NCI-H2107 treated with DMSO at 0.1 percent for 48 hours (cell line): Measurements from ENCODE around the gene PLPP6.
"Not testable (repeated sequence)": the region's sequence is repeated elsewhere in the genome, so short reads cannot be mapped to it uniquely, and the experiment has no call there.

ENCODE experiments used
- DNase-seq: peaks from one replicate; lab custom pipeline; 2025; ENCODE audit not compliant: unreplicated experiment; lab: John Stamatoyannopoulos, UW

The PLPP6 gene

DNA sequence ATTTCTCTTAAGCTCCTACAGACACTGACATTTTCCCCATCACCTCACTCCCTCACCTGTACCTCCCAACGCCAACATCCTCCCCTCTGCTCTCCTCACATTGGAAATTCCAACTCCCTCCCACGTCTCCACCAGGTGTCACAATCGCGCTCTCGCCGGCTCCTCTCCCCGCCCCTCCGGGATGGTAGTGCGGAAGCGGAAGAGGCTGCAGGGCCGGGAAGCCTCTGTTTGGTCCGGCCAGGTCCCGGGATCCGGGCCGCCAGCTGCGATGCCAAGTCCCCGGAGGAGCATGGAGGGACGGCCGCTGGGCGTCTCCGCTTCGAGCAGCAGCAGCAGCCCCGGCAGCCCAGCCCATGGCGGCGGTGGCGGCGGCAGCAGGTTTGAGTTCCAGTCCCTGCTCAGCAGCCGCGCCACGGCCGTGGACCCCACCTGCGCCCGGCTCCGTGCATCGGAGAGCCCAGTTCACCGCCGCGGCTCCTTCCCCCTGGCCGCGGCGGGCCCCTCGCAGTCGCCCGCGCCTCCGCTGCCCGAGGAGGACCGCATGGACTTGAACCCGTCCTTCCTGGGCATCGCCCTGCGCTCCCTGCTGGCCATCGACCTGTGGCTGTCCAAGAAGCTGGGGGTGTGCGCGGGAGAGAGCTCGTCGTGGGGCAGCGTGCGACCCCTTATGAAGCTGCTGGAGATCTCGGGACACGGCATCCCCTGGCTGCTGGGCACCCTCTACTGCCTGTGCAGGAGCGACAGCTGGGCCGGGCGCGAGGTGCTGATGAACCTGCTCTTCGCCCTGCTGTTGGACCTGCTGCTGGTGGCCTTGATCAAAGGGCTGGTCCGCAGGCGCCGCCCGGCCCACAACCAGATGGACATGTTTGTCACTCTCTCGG is at the start of gene PLPP6:
TSS of gene PLPP6 (plus strand) at position 187 of the 881 bp plus-strand sequence. CDS start at position 269, 82 bp downstream.
- DNase-seq, result peak; percentile 94

DNA sequence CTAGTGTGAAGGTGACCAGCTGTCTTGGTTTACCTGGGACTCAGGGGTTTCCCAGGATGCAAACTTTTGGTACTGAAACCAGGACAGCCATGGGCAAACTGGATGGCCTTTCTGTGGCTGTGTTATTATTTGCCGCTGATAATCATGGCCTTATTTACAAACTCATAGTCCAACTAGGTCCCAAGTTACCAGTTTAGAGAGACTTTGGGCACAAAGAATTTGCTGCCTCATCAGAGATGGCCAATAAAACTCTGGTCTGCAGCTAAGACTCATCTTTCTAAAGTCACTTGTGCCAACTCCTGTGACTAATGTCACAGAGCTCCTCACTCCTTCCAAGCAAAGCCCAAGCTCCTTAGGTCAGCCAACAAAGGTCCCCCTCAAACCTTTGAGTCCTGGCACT is 47.5 kb upstream of the PLPP6 start:
- no peak for DNase-seq

DNA sequence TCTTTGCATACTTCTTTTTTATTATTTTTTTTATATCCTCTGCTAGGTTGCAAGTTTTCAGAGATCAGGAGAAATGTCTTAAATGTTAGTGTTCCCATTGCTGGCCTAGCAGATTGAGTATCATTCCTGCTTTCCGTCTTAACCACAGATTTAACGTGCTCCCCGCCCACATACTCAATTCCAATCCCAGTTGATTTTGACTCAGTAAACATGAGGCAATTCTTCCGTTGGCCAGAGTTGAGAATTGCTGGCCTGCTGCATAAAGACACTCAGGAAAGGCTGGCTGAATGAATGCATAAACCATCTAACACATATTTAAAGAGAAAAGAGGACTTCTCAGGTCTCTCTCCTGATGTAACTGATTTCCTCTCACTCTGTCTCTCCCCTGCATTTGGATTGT is 46.8 kb upstream of the PLPP6 start:
- no peak for DNase-seq

DNA sequence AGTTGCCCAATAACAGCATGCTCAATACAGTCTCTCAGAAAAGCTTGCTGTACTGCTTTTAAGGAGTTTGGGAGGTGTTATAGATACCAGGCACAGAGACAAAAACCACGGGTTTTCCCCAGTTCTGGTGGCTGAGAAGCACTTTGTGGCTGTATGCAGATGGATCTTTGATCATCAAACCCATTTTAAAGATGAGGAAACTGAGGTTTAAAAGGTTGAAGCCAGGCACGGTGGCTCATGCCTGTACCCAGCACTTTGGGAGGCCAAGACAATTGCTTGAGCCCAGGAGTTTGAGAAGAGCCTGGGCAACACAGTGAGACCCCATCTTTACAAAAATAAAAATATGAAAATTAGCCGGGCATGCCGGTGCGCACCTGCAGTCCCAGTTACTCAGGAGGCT is 46.3 kb upstream of the PLPP6 start:
- no peak for DNase-seq

DNA sequence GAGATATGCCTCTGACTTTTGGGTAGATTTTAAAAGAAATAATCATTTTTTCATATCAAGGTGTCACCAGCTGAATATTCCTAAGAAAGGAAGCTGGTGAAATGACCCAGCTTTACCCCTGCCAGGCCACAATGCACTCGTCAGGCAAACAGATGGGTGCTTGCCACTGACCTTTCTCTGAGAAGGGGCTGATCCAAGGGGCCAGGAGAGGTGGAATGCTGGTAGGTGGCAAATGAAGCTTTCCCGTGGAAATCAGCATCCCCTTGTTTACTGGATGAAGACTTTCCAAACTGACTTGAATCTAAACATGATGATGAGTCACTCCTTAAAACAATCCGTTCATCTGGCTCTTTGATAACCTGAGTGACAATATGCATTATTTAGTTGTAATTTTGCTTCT is 44.3 kb upstream of the PLPP6 start:
- DNase-seq, result no peak

DNA sequence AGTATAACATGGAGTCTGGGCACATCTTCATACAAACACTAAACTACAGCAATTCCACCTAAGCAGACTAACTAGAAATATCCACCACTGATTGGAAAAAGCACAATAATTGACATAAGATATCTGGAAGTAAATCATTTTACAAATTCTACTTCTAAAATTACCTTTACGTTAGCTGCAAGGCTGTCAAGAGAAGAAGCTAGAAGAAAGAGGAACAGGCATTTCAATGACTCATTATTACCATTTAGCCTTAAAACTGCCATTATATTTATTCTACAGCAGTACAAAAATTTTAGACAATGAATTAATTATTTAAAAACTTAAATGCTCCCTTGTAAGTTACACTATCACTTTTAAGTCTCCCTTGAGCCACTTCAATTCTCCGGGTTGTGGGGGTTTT is 43.4 kb upstream of the PLPP6 start:
- DNase-seq, result no peak

DNA sequence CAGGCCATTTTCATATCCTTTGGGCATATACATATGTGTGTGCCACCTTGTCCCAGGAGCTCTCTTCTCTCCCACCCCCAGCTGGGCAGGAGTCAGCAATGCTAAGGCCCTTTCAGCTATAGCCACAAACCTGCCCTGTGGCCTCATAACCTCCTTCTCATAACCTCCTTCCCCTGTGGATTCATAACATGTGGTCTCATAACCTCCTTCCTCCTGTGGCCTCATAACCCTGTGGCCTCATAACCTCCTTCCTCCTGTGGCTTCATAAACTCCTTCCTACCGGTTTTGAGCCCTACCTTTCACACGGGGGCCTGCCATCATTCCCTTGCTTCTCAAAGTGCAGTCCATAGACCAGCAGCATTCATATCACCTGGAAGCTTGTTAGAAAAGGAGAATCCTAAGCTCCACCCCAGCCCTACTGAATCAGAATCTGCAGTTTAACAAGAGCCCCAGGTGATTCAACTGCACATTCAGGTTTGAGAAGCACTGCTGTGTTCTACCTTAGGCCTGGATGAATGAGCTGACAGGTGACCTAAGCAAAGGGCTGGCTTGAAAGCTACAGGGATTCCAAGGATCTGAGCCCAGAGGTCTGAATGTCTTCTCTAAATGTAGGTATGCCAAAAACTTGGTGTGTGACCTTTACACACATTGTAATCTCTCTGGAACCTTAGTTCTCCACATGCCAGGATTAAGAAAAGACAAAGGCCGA is 41.9 kb upstream of the PLPP6 start:
- no peak for DNase-seq

DNA sequence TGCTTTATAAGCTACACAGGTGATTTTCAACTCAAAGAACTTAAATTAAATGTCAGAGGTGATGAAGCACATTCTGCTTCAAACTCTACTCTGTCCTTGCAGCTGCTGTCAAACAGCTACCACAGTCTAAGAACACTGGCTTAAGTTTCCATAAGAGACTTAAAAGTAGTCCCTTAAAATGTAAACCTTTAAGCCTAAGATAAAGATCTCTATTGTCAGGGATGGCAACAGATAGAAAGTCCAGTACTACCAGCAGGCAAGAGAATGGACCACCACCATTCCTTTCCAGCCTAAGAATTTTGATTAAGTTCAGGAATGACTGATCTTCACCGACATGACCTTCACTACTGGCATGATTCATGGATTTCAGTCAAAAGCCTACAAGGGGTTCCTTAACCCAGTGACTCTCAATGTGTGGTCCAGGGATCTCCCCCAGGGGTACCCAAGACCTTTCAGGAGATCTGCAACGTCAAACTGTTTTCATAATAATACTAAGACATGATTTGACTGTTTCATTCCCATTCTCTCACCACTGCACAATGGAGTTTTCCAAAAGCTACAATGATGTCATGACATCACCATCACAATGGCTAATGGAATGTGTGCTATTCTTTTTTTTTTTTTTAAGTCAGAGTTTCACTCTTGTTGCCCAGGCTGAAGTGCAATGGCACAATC is 41.1 kb upstream of the PLPP6 start:
- no peak for DNase-seq

DNA sequence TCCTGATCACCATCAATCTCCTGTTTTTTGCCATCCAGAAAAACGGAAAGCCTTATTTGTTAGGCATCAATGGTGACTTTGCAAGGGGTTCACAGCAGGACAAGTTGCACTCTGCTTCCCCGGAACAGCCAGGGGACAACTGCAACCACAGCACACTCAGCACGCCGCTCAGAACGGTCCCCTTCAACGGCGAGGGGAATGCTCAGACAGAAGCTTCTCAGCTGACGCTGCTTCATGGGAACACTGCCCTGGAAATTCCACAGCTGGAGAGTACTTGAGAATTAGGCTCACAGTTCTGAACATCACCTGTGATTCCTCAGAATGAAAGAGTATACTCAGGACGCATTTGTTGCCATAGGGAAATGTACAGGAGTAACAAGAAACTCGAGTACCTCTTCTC is 40.1 kb upstream of the PLPP6 start:
- DNase-seq, result no peak

DNA sequence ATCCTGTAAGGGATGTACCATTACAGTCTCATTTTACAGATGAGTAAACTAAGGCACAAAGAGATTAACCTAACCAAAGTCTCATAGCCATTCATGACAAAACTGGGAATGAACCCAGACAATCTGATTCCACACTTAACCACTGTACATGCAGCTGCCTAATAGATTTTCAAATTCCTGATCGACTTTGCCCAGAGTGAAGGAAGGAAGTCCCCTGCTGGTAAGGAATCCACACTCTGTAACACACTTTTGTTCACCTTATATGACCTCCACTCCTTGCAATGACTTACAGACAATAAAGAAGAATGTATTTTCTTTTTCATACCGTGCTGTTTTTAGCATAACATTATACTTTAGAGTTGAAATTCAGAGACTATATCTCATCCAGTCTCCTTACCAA is 31.3 kb upstream of the PLPP6 start:
- no peak for DNase-seq

DNA sequence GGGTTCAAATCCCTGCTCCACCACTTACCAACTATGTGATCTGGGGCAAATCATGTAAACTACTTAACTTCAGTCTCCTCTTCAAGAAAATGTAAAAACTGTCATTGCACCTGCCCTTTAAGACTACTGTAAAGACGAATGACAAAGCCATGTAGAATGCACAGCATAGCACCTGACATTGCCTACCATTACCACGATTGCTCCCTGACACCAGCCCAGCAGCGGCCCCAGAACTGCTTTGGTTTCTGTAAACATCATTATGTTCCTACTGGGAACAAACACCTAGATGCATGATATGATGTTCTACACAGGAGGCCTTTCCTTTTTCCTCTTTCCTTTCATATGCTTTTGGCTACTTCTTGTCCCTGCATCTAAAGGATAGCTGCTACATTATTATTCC is 23.1 kb upstream of the PLPP6 start:
- DNase-seq, result no peak

DNA sequence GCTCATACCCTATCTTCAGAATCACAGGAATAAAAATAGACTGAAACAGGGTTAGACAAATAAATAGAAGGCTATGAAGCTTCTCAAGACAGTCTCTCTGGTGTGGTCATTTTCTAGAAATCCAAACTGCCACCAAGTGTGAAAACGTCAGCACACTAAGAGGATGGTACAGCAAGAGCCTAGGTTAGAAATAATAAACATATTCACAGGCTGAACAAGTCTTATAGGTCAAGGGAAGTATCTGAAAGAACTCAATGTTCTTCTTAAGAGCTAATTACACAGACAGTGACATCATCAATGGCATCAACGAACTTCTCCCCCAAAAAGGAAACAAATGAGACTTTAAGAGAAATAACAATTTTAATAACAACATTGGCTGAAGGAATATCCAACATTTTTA is 22.7 kb upstream of the PLPP6 start:
- no peak for DNase-seq

DNA sequence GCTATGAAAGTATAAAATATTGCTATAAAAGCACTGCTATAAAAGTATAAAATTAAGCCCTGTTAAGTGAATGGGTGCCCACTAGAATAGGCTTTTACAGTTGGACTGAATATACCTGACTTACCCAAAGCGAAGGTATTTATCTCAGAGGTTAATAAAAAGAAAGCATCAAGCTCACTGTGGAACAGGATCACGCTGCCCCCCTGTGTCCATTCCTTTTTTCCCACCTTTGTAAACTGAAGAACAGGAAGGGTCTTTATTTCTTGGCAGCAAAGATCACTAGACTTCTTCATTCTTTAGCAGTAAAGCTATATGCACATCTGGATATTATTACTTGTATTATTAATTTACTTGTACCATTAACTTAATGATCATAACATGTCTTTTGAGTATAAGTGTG is 22.1 kb upstream of the PLPP6 start:
- DNase-seq, result peak; percentile 15

DNA sequence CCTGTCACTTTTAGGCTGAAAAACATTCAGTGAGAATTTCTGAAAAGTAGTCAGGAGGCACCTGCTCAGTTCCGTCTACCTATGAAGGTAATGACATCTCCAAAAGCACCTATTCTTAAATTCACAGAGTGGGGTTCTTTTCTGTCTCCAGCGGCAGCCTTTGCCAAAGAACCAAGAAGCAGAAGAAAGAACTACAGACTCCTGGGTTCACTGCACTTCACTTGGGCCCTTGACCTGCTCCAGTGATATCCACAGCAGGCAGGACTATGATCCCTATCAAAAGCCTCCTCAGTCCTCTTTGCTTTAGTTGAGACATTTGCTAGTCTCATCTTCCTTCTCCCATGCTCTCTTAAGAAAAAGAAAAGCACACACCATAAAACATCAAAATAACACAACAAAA is 19.7 kb upstream of the PLPP6 start:
- no peak for DNase-seq

DNA sequence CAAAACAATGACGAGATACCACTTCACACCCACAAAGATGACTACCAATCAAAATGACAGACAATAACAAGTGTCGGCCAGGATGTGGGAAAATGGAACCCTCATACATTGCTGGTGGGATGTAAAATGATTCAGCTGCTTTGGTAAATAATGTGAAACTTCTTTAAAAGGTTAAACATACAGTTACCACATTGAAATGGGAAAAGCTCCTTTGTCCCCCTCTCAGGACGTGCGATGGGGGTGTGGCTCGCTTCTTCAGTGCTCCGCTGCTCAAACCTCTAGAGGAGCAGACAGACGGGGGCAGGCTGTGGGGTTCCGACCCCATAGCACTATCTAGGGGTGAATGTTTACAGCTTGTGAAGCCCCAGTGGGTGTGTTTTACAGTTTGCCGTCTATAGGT is 8.0 kb upstream of the PLPP6 start:
- no peak for DNase-seq

DNA sequence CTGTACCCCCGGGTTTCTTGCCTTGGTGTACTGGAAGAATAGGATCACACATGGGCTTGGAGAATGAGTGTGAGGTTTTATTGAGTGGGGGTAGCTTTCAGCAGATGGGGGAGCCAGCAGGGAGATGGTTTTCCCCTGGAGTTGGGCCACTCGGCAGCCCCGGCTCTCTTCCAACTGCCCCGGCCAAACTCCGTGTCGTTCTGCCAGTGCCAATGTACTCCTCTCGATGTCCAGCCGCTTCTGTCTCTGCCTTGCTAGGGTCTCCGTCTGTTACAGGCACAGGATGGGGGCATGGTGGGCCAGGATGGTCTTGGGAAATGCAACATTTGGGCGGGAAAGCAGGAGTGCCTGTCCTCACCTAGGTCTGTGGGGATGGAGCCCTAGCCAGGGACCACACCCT is 7.6 kb upstream of the PLPP6 start:
- no peak for DNase-seq

DNA sequence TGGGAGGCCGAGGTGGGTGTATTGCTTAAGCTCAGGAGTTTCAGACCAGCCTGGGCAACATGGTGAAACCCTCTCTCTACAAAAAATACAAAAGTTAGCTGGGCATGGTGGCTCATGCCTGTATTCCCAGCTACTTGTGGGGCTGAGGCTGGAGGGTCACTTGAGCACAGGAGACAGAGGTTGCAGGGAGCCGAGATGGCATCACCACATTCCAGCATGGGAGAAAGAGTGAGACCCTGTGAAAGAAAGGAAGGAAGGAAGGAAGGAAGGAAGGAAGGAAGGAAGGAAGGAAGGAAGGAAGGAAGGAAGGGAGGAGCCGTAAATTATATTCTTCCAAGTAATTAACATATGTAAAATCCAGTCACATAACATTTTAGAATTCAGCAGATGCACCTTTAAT is 5.9 kb upstream of the PLPP6 start:
- not testable (repeated sequence) for DNase-seq

DNA sequence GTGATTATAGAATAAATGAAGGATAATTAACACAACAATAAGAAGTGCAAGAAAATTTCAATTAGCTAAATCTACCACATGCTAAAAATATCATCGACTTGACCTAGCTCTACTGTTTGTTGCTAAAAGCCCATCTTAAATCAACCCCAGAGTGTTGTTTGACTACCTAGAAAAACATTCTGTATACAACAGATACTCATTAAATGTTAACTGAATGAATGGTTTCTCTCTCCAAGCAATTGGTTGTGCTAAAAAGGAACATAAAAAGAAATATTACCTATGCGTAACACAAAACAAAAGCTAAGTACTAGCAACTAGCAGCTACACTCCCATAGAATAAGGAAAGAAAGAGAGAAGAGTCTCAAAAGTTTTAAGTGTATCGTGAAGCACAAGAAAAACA is 5.5 kb upstream of the PLPP6 start:
- no peak for DNase-seq

DNA sequence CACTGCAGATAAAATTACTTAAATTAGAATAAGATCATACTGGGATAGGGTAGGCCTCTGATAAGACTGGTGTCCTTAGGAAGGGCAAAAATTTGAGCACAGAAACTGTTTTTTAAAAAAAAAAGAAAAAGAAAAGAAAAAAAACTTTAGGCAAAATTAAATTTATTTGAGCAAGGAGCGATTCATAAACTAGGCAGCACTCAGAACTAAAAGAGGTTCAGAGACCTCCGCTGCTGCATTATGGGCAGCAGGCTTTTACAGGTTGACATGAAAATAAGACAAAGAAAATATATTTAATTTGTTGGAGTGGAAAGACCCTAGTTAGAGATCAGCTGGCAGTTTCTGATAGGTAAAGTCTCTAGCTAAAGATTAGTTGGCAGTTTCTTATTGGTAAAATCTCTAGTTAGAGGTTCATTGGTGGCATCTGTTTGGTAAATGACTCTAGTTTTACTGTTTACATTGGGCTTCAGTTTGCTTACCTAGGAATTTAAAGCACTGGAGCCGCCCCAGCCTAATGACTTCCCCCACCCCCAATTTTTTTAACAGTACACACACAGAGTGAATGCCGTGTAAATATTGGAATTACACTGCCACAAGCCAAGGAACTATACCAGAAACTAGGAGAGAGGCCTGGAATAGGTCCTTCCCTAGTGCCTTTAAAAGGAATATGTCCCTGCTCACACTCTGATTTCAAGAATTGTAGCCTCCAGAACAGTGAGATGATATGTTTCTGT is 4.5 kb upstream of the PLPP6 start:
- DNase-seq, result no peak

DNA sequence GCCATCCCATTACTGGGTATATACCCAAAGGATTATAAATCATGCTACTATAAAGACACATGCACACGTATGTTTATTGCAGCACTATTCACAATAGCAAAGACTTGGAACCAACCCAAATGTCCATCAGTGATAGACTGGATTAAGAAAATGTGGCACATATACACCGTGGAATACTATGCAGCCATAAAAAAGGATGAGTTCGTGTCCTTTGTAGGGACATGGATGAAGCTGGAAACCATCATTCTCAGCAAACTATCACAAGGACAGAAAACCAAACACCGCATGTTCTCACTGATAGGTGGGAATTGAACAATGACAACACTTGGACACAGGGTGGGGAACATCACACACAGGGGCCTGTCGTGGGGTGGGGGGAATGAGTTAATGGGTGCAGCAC is 1.4 kb upstream of the PLPP6 start:
- DNase-seq, result not testable (repeated sequence)

DNA sequence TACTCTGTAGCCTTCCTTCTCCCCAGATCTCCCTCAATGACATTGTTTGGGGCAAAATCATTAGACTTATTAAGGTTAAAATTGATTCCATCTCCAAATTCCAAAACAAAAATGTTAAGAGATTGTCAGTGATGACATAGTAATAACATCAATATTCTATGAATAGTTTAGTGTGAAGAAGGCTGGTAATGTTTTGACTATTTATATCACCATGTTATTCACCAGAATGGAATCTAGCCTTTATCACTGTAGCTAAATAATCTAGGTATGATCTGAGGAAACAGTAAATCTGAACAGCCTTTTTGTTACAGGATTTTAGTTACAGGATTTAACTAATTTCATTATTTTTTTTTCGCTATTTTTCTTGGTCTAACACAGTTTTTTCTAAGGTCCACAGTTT is 929 bp upstream of the PLPP6 start:
- DNase-seq, result no peak
